Nucleus accumbens (tissue), 56 donors: ENCODE data around the gene HACD4.
"Not testable (repeated sequence)": the region's sequence is repeated elsewhere in the genome, so short reads cannot be mapped to it uniquely, and the experiment has no call there.

ENCODE experiments used
- DNase-seq, 56 donors: peaks; one replicate each; lab custom pipeline; 2025; lab: John Stamatoyannopoulos, UW

HACD4 gene

DNA sequence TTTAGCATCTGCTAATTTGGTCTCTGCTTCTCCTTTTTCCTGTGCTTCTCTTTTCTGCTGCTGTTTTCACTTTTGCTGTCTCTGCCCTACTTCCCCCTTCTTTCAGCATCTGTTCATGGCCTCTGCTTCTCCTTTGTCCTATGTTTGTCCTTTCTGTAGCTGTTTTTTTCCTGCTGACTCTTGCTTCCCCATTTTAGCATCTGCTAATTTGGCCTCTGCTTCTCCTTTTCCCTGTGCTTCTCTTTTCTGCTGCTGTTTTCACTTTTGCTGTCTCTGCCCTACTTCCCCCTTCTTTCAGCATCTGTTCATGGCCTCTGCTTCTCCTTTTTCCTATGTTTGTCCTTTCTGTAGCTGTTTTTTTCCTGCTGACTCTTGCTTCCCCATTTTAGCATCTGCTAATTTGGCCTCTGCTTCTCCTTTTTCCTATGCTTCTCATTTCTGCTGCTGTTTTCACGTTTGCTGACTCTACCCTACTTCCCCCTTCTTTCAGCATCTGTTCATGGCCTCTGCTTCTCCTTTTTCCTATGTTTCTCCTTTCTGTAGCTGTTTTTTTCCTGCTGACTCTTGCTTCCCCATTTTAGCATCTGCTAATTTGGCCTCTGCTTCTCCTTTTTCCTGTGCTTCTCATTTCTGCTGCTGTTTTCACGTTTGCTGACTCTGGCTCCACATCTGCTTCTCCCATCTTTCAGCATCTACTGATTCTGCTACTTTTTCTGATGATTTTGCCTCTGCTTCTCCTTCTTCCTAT lies 57.1 kb downstream of the HACD4 start:
- DNase-seq: not testable (repeated sequence)

DNA sequence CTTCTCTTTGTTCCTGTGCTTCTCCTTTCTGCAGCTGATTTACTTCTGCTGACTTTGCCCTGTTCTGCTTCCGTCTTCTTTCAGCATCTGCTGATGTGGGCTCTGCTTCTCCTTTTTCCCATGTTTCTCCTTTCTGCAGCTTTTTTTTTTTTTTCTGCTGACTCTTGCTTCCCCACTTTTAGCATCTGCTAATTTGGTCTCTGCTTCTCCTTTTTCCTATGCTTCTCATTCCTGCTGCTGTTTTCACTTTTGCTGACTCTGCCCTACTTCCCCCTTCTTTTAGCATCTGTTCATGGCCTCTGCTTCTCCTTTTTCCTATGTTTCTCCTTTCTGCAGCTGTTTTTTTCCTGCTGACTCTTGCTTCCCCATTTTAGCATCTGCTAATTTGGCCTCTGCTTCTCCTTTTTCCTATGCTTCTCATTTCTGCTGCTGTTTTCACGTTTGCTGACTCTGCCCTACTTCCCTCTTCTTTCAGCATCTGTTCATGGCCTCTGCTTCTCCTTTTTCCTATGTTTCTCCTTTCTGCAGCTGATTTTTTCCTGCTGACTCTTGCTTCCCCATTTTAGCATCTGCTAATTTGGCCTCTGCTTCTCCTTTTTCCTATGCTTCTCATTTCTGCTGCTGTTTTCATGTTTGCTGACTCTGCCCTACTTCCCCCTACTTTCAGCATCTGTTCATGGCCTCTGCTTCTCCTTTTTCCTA lies 58.0 kb downstream of the HACD4 start:
- DNase-seq: not testable (repeated sequence)

DNA sequence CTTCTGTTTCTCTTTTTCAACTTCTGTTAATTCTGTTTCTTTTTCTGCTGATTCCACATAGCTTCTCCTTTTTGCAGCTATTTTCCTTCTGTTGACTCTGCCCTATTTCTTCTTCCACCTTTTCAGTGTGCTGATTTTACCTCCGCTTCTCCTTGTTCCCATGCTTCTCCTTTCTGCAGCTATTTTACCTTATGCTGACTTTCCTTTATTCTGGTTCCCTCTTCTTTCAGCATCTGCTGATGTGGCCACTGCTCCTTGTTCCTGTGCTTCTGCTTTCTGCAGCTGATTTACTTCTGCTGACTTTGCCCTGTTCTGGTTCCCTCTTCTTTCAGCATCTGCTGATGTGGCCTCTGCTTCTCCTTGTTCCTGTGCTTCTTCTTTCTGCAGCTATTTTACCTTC lies 58.8 kb downstream of the HACD4 start:
- no peak for DNase-seq

DNA sequence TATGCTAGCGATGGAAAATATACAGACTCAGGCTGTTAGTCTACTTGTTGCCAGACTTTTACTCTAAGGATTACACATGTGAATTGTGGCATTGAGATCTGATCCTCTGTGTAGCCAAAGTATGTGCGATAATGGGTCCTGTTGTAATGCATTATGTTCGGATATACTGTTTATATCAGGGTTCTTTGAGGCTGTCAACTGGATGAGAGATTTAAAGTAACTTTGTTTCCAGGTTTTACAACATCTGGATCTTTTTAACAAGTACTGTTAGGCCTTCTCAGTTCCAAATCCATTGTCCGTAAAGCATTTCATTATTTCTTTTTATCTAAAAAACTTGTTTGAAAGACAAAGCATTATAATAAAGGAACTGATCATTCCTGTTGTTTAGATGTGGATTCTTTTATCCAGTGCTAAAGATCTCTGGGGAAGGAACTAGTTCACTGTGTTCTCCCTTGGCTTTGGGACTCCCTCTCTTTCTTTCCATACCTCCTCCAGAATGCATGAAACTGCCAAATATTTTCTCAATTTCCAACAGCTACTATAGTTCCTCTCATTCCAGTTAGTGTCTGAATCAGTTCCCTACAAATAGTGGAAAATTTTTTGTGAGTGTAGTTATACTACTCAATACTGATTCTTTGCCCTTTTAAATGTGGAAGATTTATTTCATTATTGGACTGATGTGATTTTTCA lies 68.8 kb downstream of the HACD4 start:
- no peak for DNase-seq

DNA sequence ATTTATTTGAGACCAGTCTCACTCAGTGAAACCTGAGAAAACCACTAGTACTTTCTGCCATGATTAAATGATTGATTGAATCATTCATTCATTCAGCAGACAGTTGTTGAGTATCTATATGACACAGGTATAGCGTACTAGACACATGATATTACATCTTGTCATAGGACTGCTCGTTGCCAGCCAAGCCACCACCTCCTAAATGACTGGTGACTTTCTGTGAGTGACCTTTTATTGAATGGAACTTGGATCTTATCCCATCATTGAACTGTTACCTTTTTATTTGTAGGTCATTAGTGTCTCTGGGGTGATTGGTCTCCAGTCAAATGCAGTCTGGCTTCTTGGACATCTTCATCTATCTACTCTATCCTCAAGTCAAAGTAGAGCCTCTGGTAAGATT lies 80.7 kb downstream of the HACD4 start:
- DNase-seq: no peak
